ENCODE results near the gene ALOX12.

Gene ALOX12

GRCh38 chr17:7025245-7025644 lies 29.4 kb downstream of the ALOX12 start:
- ATAC-seq, result no peak
- H3K4me1 Mint-ChIP-seq, result peaks cover 50% of the 10 kb centered on the region
- no peaks in the 10 kb centered on the region for H3K36me3 Mint-ChIP-seq
- no peaks in the 10 kb centered on the region for H3K9me3 Mint-ChIP-seq
- no peaks in the 10 kb centered on the region for H3K27me3 Mint-ChIP-seq
- no peak overlapping the region for H3K4me3 Mint-ChIP-seq
- H3K27ac Mint-ChIP-seq, result no peak overlapping the region

- Mint-ChIP-seq H3K36me3 (no peaks in the 10 kb centered on the region), H3K4me3 (no peak overlapping the region), H3K9me3 (no peaks in the 10 kb centered on the region), H3K27me3 (no peaks in the 10 kb centered on the region), H3K27ac (no peak overlapping the region), H3K4me1 (peaks cover 43% of the 10 kb centered on the region)
- ATAC-seq, result no peak
Measured at GRCh38 chr17:7026471-7027115, 30.7 kb downstream of the ALOX12 start.

- Mint-ChIP-seq H3K36me3 (no peaks in the 10 kb centered on the region), H3K27me3 (no peaks in the 10 kb centered on the region), H3K9me3 (no peaks in the 10 kb centered on the region), H3K4me3 (no peak overlapping the region), H3K27ac (no peak overlapping the region), H3K4me1 (peaks cover 40% of the 10 kb centered on the region)
- no peak for ATAC-seq
Measured at GRCh38 chr17:7027335-7027734, 31.5 kb downstream of the ALOX12 start.

DNA sequence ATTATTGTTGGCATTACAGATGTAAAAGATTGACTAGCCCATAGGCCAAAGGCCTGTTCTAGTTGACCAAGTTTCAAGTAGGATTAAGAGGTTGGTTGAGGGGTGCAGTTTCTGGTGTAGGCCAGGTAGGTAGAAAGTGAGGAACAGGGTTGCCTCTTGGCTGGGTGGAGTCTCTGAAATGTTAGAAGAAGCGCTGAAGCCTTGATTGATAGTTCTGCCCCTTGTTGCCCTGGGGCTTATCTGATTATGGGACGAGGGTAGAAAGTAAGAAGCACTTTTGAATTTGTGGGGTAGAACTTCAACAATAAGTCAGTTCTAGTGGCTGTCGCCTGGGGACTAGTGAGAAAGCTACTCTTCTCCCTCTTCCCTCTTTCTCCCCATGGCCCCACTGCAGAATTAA lies 33.2 kb downstream of the ALOX12 start:
- Mint-ChIP-seq H3K4me1 (peaks cover 37% of the 10 kb centered on the region), H3K9me3 (no peaks in the 10 kb centered on the region)
- ATAC-seq, result no peak

GRCh38 chr17:7029659-7030058 lies 33.8 kb downstream of the ALOX12 start:
- H3K9me3 Mint-ChIP-seq, result no peaks in the 10 kb centered on the region
- H3K36me3 Mint-ChIP-seq, result no peaks in the 10 kb centered on the region
- H3K27ac Mint-ChIP-seq, result peak overlapping the region; percentile 80
- H3K27me3 Mint-ChIP-seq, result no peaks in the 10 kb centered on the region
- ATAC-seq, result peak; percentile 53
- peak overlapping the region; percentile 40 for H3K4me3 Mint-ChIP-seq
- H3K4me1 Mint-ChIP-seq, result peaks cover 37% of the 10 kb centered on the region

More for the DNA sequence above, 33.2 kb downstream of the ALOX12 start:
- H3K4me3 Mint-ChIP-seq, result no peak overlapping the region
- no peaks in the 10 kb centered on the region for H3K36me3 Mint-ChIP-seq
- no peaks in the 10 kb centered on the region for H3K27me3 Mint-ChIP-seq
- peak overlapping the region; percentile 80 for H3K27ac Mint-ChIP-seq

DNA sequence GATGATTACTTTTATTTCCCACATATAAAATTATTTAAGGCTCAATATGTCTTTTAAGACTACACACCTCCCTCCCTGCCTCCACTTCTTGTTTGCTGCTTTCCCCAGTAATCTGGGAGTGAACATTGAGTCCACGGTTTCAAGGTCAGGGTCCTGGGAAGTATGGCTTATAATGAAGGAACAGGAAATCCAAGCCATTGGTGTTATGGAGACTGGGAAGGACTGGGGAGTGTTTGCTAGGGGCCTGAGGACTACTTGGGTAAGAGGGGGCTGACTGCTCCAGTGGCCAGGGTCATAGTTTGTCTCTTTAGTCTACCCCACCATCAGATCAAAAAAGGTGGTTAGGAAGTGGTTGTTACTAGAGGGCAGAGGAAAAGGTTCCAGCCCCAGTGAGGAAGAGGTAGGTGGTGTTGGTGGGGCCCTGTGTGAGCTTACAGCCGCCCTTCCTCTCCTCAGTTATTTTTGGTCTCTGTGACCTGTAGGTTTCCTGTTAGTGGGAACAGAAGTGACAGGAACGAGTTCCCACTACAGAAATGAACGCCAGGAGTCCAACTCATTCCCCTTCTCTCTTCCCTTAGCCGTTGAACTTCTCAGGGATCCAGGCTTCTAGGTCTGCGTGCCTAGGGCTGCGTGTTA lies 39.2 kb downstream of the ALOX12 start:
- Mint-ChIP-seq H3K27ac (peak overlapping the region; percentile 98), H3K36me3 (no peaks in the 10 kb centered on the region), H3K4me3 (peak overlapping the region; percentile 94), H3K9me3 (no peaks in the 10 kb centered on the region), H3K27me3 (no peaks in the 10 kb centered on the region), H3K4me1 (peaks cover 62% of the 10 kb centered on the region)
- ATAC-seq, result peak; percentile 47

GRCh38 chr17:7035591-7036368 lies 39.9 kb downstream of the ALOX12 start, which contains the start of gene SLC16A13:
SLC16A13 (plus strand) TSS chr17:7036015; CDS start chr17:7036383, 368 bp downstream.
- Mint-ChIP-seq H3K4me1 (peaks cover 55% of the 10 kb centered on the region), H3K27ac (peak within 1 kb of the TSS; percentile 98), H3K4me3 (peak within 1 kb of the TSS; percentile 94), H3K36me3 (no peaks in the 10 kb centered on the region), H3K9me3 (no peaks in the 10 kb centered on the region), H3K27me3 (no peaks in the 10 kb centered on the region)
- ATAC-seq, result peak; percentile 97

DNA sequence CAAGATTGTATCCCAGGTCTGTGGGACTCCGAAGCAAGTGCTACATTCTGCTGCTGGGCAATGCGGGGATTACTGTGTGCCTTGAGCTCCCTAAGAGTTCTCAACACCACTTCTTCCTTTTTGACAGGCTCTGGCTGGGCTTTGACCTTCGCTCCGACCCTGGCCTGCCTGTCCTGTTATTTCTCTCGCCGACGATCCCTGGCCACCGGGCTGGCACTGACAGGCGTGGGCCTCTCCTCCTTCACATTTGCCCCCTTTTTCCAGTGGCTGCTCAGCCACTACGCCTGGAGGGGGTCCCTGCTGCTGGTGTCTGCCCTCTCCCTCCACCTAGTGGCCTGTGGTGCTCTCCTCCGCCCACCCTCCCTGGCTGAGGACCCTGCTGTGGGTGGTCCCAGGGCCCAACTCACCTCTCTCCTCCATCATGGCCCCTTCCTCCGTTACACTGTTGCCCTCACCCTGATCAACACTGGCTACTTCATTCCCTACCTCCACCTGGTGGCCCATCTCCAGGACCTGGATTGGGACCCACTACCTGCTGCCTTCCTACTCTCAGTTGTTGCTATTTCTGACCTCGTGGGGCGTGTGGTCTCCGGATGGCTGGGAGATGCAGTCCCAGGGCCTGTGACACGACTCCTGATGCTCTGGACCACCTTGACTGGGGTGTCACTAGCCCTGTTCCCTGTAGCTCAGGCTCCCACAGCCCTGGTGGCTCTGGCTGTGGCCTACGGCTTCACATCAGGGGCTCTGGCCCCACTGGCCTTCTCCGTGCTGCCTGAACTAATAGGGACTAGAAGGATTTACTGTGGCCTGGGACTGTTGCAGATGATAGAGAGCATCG lies 42.4 kb downstream of the ALOX12 start:
- H3K4me1 Mint-ChIP-seq, result peaks cover 62% of the 10 kb centered on the region

DNA sequence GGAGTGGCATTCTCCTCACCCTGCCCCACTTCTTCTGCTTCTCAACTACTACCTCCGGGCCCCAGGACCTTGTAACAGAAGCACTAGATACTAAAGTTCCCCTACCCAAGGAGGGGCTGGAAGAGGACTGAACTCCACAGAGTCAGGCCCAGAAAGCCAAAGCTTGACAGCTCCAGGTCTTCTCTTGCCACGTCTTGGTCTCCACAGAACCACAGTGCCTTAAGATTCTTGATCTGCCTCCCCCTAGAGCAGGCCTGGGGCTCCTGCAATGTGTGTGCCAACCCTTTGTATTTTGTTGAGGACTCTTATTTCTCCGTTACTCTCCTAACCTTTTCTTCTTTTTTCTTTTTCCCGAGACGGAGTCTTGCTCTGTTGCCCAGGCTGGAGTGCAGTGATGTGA lies 44.0 kb downstream of the ALOX12 start:
- Mint-ChIP-seq H3K4me3 (no peak overlapping the region), H3K36me3 (no peaks in the 10 kb centered on the region), H3K27me3 (no peaks in the 10 kb centered on the region), H3K9me3 (no peaks in the 10 kb centered on the region), H3K4me1 (peaks cover 67% of the 10 kb centered on the region), H3K27ac (no peak overlapping the region)
- ATAC-seq, result no peak

More for the DNA sequence above, 42.4 kb downstream of the ALOX12 start:
- Mint-ChIP-seq H3K9me3 (no peaks in the 10 kb centered on the region), H3K27ac (no peak overlapping the region), H3K4me3 (peak overlapping the region; percentile 1), H3K27me3 (no peaks in the 10 kb centered on the region), H3K36me3 (no peaks in the 10 kb centered on the region)
- no peak for ATAC-seq

DNA sequence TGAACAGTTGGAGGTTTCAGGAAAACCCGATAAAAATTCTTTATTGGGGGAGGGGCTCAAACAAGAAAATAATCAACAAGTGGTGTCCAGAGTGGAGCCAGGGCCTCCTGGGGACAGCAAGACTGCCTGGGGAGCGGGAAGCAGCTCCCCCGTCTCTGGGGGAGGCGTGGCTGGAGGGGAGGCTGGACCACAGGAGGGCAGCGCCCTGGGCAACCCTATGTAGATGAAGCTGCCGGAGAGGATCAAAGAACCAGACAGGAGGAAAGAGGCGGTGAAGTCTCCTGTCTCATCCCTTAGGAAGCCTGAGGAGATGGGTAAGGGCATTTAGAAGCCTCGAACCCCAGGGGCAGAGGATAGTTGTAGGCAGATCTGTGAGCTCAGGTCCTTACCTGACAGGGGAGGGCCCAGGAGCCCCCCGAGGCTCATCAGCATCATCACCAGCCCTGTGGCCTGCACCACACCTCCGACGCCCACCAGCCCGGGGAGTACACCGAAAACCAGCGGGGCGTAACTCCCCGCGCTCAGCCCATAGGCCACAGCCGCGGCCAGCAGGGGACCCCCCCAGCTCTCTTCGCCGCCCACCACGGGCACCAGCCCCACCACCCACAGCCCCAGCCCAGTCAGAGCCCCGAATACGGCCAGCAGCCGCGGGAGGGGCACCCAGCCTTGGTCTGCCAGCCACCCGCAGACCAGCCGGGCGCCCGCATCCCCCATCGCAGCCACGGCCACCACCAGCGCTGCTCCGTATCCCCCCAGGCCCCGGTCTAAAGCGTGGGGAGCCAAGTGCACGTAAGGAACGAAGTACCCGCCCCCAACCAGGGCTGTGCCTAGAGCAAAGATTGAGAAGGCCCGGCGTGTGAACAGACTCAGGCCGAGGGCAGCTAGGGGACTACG lies 46.0 kb downstream of the ALOX12 start:
- Mint-ChIP-seq H3K27ac (peak overlapping the region; percentile 85), H3K4me1 (peaks cover 61% of the 10 kb centered on the region), H3K27me3 (no peaks in the 10 kb centered on the region), H3K4me3 (peak overlapping the region; percentile 78), H3K36me3 (no peaks in the 10 kb centered on the region), H3K9me3 (no peaks in the 10 kb centered on the region)
- peak; percentile 28 for ATAC-seq

- Mint-ChIP-seq H3K4me1 (peaks cover 60% of the 10 kb centered on the region), H3K4me3 (peak overlapping the region; percentile 78), H3K27ac (peak overlapping the region; percentile 85), H3K9me3 (no peaks in the 10 kb centered on the region), H3K27me3 (no peaks in the 10 kb centered on the region), H3K36me3 (no peaks in the 10 kb centered on the region)
- peak; percentile 14 for ATAC-seq
Measured at GRCh38 chr17:7042501-7043181, 46.8 kb downstream of the ALOX12 start.

DNA sequence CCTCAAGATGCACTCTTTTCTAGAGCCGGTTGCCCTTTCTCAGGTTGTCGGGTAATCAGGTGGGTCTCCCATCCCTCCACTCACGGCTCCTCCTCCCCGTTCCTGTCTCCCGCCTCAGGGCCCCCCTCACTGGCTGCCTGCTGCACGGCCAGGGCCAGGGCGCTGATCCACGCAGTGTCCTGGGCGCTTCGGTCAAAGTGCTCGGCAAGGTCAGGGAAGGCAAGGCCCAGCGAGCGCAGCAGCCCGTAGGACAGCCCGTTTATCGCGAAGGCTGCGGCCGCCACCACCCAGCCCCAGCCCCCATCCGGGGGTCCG lies 47.3 kb downstream of the ALOX12 start:
- Mint-ChIP-seq H3K27me3 (no peaks in the 10 kb centered on the region), H3K4me1 (peaks cover 59% of the 10 kb centered on the region)

GRCh38 chr17:7043497-7044198 lies 47.8 kb downstream of the ALOX12 start, which contains the start of gene SLC16A11:
SLC16A11 (minus strand) TSS chr17:7044092; CDS start chr17:7043513, 579 bp downstream.
- peak; percentile 70 for ATAC-seq
- peaks cover 54% of the 10 kb centered on the region for H3K4me1 Mint-ChIP-seq
- H3K27ac Mint-ChIP-seq, result peak within 1 kb of the TSS; percentile 85
- H3K4me3 Mint-ChIP-seq, result peak within 1 kb of the TSS; percentile 78
- H3K9me3 Mint-ChIP-seq, result no peaks in the 10 kb centered on the region
- no peaks in the 10 kb centered on the region for H3K36me3 Mint-ChIP-seq
- no peaks in the 10 kb centered on the region for H3K27me3 Mint-ChIP-seq

More for the DNA sequence above, 47.3 kb downstream of the ALOX12 start:
- Mint-ChIP-seq H3K4me3 (peak overlapping the region; percentile 78), H3K27ac (peak overlapping the region; percentile 85), H3K36me3 (no peaks in the 10 kb centered on the region), H3K9me3 (no peaks in the 10 kb centered on the region)
- no peak for ATAC-seq
